Stimulated activated effector memory CD8-positive, alpha-beta T cell treated with anti-CD3 and anti-CD28 coated beads, Interleukin-12 subunit alpha, Interleukin-12 subunit beta, amount 100 ng/mL, for 72 hours (primary cell): ENCODE data around the gene CCDC102A.
A peak's percentile ranks its signal among the peaks of the same experiment; 100 is the strongest.

Source experiments
- ATAC-seq: fragments of 150-1000 bp; cut with Tn5 transposase; 2 replicates; pipeline ENCODE4 v1.10.0; 2021
- DNase-seq, 2 donors: peaks; one replicate each; pipeline ENCODE4 v3.0.0; 2021 to 2022; ENCODE audit warnings: low spot score in 2 of 2
- H3K27ac Mint-ChIP-seq: one replicate; pipeline ENCODE4 v1.8.0; 2022; ENCODE audit warnings: mild to moderate bottlenecking, mixed read lengths
- H3K36me3 Mint-ChIP-seq: one replicate; pipeline ENCODE4 v1.8.0; 2022; ENCODE audit warnings: mild to moderate bottlenecking, mixed read lengths
- H3K4me1 Mint-ChIP-seq: one replicate; pipeline ENCODE4 v1.8.0; 2022; ENCODE audit warnings: mixed read lengths
- H3K4me3 Mint-ChIP-seq: one replicate; pipeline ENCODE4 v1.8.0; 2022; ENCODE audit warnings: mild to moderate bottlenecking, mixed read lengths
- H3K9me3 Mint-ChIP-seq: one replicate; pipeline ENCODE4 v1.8.0; 2022; ENCODE audit warnings: mixed read lengths

Gene CCDC102A

DNA sequence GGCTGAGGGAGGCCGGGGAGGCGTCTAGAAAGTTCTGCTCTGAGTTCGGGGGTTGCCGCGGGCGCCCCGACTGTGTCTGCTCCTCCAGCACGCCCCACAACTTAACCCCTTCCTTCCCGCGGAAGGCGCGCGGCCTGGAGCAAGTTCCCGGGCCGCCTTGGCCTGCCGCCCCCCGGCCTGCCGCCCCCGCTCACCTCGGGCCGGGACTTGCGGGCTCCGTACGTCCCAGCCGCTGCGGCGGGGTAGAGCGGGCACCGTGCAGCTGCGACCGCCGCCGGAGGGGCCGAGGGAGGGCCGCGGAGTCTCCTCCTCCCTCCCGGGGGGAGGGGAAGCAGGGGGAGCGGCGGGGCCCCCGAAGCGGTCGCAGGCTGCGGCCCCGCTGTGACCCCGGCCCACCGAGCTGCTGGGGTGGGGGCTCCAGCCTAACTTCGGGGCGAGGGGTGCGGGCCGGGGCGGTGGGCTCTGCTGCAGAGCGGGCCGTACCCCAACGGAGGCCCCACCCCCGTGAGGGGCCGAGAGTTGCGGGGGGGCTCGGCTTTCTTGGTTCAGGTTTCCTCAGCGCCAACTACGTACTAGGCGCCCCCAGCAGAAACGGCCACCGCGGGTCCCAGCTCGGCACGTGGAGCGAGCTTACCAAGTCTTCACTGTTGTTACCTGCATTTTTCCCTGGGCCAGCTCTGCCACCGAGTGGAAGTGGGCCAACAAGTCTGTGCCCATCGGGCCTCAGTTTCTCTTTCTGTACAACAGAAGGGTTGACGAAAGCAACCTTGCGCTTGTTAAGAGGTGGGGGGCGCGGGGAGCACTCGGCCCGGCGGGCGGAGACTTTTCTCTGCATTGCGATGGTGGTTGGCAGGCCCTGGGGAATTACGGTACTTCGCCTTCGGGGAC, at the start of gene CCDC102A:
Gene CCDC102A, minus strand, starts transcription at position 266 of the 888 bp plus-strand sequence. CDS start 7,394 bp downstream, outside the sequence.
- peak; percentile 42 to 85 for DNase-seq
- H3K36me3 Mint-ChIP-seq, result peaks cover 50% of the 10 kb centered on the region
- H3K9me3 Mint-ChIP-seq, result no peaks in the 10 kb centered on the region
- peak; percentile 46 for ATAC-seq
- H3K4me1 Mint-ChIP-seq, result peaks cover 86% of the 10 kb centered on the region
- peak within 1 kb of the TSS; percentile 77 for H3K4me3 Mint-ChIP-seq
- H3K27ac Mint-ChIP-seq, result peak within 1 kb of the TSS; percentile 100

DNA sequence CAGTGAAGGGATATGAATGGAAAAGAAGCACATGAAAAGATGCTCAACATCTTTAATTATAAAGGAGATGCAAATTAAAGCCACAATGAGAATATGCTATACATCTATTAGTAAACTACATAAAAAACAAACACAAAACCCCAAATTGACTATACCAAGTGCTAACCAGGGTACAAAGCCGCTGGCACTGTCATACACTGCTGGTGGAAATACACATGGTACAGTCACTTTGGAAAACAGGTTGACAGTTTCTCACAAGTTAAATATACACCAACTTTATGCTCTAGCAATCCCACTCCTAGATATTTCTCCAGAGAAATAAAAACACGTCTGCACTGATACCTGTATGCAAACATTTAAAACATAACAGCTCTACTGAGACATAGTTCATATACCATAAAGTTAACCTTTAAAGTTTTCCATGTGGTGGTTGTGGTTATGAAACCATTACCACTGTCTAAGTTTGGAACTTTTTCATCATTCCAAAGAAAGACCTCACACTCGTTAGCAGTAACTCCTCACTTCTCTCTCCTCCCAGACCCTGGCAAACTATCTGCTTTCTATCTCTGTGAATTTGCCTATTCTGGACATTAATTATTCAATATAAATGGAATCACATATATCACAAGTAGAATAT, 48.8 kb upstream of the CCDC102A start:
- DNase-seq (no peak), ATAC-seq (peak; percentile 67)
- Mint-ChIP-seq H3K36me3 (peaks cover 66% of the 10 kb centered on the region), H3K27ac (peak overlapping the region; percentile 89), H3K4me1 (peaks cover 52% of the 10 kb centered on the region), H3K4me3 (peak overlapping the region; percentile 29), H3K9me3 (no peaks in the 10 kb centered on the region)

DNA sequence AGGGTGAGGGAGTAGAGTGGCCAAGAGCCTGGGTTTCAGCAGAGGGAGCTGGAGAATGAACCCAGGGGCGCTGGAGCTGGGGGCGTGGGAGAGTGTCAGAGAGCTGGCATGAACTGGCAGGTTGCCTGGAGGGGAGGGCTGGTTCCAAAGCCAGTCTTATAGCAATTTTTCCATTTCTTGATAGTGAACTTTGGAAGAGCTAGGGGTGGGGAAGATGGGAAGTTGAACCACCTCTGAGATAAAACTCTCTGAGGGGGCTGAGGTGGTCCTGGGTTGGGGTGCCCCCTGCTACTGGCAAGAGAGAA, 42.9 kb upstream of the CCDC102A start:
- peak overlapping the region; percentile 95 for H3K27ac Mint-ChIP-seq
- peak overlapping the region; percentile 64 for H3K4me3 Mint-ChIP-seq
- H3K4me1 Mint-ChIP-seq, result peaks cover 79% of the 10 kb centered on the region
- DNase-seq (no peak), ATAC-seq (no peak)
- peaks cover 100% of the 10 kb centered on the region for H3K36me3 Mint-ChIP-seq
- peaks cover 3% of the 10 kb centered on the region for H3K9me3 Mint-ChIP-seq

DNA sequence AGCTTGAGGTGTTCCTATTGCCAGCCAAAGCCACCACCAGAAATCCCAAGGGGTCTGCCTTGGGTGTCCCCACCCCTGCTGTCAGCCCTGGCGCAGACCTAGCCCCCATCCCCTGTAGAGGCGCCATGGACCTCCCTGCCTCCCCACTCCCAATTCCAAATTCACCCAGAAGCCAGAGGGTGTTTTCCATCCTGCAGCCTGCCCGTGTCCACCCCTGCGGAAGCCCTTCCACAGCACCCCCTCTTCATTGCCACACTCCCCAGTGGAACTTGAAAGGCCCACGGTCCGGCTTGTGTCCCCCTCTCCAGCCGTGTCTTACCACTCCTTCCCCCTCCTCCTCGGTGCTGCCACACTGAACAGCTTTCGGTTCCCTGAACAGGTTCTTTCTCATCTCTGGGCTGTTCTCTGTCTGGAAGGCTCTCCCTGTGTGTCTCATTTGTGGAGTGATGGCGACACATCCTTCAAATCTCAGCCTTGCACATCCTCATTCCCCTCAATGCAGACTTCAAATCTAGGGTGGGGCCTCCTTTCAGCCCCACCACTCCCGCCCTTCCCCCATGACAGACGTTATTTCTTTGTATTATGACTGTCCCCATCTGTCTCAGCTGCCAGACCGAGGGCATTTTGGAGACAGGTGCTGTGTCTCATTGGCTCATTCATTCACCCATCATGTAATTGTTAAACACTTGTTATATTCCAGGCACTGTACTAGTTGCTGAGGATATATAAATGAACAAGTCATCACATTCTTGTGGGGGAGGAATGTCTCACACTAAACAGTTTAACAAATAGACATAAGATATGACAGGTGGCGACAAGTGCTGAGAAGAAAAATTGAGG, 42.4 kb upstream of the CCDC102A start:
- Mint-ChIP-seq H3K4me1 (peaks cover 84% of the 10 kb centered on the region), H3K27ac (peak overlapping the region; percentile 95), H3K4me3 (peak overlapping the region; percentile 64), H3K9me3 (peaks cover 3% of the 10 kb centered on the region), H3K36me3 (peaks cover 100% of the 10 kb centered on the region)
- DNase-seq (peak in 1 of 2 donors; percentile 52), ATAC-seq (peak; percentile 2)

DNA sequence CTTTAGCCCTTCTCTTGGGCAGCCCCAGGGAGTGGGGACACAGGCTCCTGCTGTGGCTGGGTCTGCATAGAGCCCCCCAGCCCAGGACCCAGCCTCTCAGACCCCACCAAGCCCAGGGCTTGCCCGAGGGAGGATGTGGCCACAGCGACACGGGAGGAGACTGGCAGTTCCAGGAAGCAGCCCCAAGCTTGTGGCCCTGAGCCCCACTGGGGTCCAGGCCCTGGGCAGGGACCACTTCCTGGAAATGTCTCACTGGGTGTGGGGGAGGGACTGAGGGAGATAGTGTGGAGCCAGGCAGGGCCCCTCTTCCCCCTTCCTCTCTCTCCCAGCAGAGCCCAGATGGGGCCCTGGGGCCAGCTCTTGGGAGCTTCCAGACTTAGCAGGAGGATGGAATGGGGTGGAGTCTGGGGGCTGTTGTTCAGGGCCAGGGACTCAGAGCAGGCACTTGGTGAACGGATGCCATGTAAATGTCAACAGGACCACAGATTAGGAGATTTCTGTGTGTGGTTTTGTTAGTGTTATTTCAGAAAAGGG, 41.4 kb upstream of the CCDC102A start:
- DNase-seq (peak; percentile 53 to 85), ATAC-seq (peak; percentile 65)
- Mint-ChIP-seq H3K4me3 (peak overlapping the region; percentile 64), H3K27ac (peak overlapping the region; percentile 95), H3K9me3 (peaks cover 3% of the 10 kb centered on the region), H3K36me3 (peaks cover 100% of the 10 kb centered on the region), H3K4me1 (peaks cover 88% of the 10 kb centered on the region)

DNA sequence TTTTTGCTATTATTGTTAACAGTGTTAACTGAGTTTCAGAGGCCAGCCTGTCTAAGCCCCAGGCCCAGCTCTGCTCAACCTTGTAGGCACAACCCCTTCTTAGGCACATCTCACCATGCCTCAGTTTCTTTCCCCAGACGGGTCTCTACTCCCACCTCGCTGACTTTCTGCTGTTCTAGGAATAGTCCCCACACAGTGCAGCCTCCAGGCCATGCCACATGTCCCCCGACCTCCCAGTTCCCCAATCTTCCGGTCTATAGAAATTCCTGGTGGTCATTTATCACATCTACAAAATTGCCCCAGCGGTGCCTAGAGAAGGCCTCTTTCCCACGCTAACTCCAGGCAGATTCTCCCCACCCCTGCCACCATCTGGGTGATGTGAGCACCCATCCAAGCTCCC, 40.8 kb upstream of the CCDC102A start:
- H3K4me3 Mint-ChIP-seq, result peak overlapping the region; percentile 64
- peaks cover 3% of the 10 kb centered on the region for H3K9me3 Mint-ChIP-seq
- DNase-seq, result no peak
- H3K4me1 Mint-ChIP-seq, result peaks cover 90% of the 10 kb centered on the region
- peak overlapping the region; percentile 95 for H3K27ac Mint-ChIP-seq
- peaks cover 100% of the 10 kb centered on the region for H3K36me3 Mint-ChIP-seq
- no peak for ATAC-seq

DNA sequence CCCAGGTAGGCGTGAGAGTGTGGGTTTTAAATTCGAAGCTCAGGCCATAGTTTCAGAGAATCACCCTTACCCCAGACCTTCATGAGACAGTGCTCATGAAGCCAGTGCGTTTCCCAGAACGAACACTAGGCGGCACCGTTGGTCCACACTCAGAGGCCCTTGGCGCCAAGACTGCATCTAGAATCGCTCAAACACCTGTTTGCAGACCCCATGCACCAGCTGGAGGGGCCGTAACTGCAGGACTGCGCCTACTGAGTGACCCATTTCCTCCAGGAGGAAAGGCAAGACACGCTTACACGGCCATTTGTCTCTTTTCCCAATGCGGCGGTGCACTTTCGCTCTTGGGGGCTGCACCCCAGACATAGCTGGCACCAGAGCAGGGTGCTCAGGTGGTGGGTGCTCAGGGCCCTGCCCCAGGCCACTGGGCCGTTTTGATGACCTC, 40.1 kb upstream of the CCDC102A start:
- H3K9me3 Mint-ChIP-seq, result peaks cover 3% of the 10 kb centered on the region
- peak overlapping the region; percentile 95 for H3K27ac Mint-ChIP-seq
- H3K4me3 Mint-ChIP-seq, result peak overlapping the region; percentile 64
- H3K36me3 Mint-ChIP-seq, result peaks cover 100% of the 10 kb centered on the region
- ATAC-seq (peak; percentile 73), DNase-seq (peak; percentile 84 to 94)
- peaks cover 86% of the 10 kb centered on the region for H3K4me1 Mint-ChIP-seq

DNA sequence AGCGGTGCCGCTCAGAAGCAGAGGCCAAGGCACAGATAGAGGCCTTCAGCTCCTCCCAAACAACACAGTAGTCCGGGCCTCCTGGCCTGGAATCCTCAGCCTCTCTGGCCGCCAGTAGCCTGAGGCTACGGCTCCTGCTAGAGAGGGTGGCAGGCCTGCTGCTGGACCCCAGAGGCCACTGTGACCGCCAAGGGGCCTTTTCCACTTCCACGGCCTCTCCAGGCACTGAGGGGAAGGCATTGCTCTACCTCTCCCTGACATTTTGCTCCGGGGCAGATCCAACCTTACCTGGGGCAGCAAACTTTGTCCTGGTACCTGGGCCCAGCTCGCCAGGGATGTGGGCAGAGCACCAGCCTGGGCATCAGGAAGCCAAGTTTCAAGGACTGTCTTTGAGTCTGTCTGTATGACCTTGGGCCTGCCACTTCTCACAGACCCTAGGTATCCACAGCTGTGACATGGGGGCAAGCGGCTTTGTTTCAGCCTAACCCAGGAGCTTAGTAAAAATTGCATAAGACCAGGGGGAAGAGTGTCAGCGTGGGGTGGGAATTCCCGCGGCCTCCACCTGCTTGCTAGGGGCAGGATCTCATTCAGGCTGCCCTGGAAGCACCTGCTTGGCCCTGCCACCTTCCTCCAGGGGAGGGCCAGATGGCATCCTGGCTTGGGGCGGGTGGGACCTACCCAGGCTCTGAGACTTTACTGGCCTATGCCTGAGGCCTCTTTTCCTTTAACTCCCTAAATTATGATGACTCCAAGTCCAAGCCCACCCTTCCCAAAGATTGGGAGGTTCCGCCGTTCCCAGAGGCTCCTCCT, 39.3 kb upstream of the CCDC102A start:
- H3K9me3 Mint-ChIP-seq, result peaks cover 3% of the 10 kb centered on the region
- H3K4me3 Mint-ChIP-seq, result no peak overlapping the region
- peaks cover 100% of the 10 kb centered on the region for H3K36me3 Mint-ChIP-seq
- H3K27ac Mint-ChIP-seq, result peak overlapping the region; percentile 95
- ATAC-seq (no peak), DNase-seq (no peak)
- H3K4me1 Mint-ChIP-seq, result peaks cover 81% of the 10 kb centered on the region

DNA sequence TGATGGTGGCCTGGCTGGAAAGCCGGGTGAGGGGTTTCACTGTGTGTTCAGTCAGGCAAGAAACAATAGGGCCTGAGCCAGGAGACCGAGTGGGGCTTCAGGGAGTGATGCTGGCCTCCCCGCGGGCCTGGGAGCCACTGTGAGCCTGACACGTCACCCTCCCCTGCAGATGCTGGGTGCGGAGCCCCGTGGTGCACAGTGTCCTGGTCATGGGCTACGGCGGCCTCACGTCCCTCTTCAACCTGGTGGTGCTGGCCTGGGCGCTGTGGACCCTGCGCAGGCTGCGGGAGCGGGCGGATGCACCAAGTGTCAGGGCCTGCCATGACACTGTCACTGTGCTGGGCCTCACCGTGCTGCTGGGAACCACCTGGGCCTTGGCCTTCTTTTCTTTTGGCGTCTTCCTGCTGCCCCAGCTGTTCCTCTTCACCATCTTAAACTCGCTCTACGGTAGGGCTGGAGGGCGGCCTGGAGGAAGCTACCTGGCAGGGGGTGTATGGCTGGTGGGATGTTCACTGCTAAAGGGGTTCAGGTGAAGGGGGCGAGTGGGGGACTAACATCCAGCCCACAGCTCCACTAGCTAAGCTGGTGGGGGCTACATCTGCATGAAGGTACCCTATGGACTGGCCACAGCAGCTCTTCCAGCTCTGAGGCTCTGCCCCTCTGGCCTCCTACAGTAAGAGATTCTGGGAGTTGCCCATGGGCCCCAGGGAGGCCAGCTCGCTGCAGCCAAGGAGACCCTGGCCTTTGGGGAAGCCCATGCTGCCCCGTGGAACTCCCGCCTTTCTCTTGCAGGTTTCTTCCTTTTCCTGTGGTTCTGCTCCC, 38.5 kb upstream of the CCDC102A start:
- Mint-ChIP-seq H3K4me1 (peaks cover 81% of the 10 kb centered on the region), H3K36me3 (peaks cover 100% of the 10 kb centered on the region), H3K27ac (peak overlapping the region; percentile 95), H3K9me3 (peaks cover 3% of the 10 kb centered on the region), H3K4me3 (no peak overlapping the region)
- peak in 1 of 2 donors; percentile 48 for DNase-seq
- no peak for ATAC-seq

DNA sequence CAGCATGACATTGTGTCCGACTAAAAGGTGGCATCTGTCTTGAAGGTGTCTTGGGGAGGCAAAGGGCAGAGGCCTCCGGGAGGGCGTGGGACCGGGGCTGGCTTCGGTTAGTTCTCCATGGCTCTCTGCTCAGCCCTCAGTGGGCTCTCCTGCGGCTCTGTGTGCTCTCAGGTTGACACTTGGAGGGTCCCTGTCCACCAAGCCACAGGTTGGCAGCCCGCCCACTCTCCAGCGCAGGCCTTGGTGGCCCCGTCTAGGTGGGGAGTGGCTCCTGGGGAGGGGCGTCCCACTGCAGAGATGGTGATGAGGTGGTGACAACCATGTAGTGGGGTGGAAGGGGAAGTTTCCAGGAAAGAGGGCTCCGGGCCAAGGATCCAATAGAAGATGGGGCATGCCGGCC, 37.7 kb upstream of the CCDC102A start:
- Mint-ChIP-seq H3K27ac (peak overlapping the region; percentile 95), H3K4me1 (peaks cover 81% of the 10 kb centered on the region), H3K4me3 (no peak overlapping the region), H3K9me3 (peaks cover 4% of the 10 kb centered on the region), H3K36me3 (peaks cover 100% of the 10 kb centered on the region)
- peak in 1 of 2 donors; percentile 48 for DNase-seq
- no peak for ATAC-seq

DNA sequence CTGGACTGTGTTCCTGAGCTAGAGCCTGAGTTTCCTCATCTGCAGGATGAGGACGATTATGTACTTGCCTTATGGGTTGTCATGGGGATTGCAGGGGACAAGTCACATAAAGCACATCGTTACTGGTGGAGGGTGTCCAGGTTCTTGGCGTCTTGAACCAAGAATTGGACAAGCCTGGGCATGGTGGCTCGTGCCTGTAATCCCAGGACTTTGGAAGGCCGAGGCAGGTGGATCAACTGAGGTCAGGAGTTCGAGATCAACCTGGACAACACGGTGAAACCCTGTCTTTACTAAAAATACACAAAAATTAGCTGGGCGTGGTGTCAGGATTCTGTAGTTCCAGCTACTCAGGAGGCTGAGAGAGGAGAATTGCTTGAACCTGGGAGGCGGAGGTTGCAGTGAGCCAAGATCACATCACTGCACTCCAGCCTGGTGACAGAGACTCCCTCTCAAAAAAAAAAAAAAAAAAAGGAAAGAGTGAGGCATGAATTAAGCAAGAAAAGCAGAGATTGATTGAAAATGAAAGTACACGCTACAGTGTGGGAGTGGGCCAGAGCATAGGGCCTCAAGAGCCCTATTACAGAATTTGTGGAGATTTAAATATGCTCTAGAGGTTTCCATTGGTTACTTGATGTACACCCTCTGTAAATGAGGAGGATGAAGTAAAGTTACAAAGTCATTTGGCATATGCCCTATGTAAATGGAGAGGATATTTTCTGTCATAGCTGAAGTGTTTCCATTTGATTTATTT, 36.8 kb upstream of the CCDC102A start:
- peak; percentile 42 for ATAC-seq
- Mint-ChIP-seq H3K27ac (peak overlapping the region; percentile 95), H3K4me1 (peaks cover 80% of the 10 kb centered on the region), H3K36me3 (peaks cover 100% of the 10 kb centered on the region), H3K9me3 (peaks cover 4% of the 10 kb centered on the region), H3K4me3 (no peak overlapping the region)
- DNase-seq, result peak in 1 of 2 donors; percentile 41

DNA sequence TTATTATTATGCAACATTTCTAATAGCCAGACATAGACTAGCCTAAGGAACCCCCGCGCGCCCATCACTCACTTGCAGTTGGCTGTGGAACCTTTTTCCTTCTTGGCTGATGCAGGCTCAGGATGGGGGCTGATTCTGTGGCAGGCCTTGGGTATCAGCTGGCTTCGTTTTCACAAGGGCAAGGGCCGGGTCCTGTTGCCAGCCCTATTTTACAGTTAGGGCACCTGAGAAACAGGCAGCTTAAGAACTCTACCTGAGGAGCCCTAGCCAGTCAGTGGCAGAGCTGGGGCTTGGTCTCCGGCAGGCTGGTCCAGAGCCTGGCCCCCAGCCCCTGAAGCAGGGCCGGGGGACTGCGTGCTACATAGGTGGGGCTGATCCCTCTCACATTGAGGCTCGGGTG, 34.7 kb upstream of the CCDC102A start:
- Mint-ChIP-seq H3K4me3 (no peak overlapping the region), H3K27ac (peak overlapping the region; percentile 95), H3K9me3 (peaks cover 4% of the 10 kb centered on the region), H3K4me1 (peaks cover 80% of the 10 kb centered on the region), H3K36me3 (peaks cover 100% of the 10 kb centered on the region)
- no peak for ATAC-seq
- no peak for DNase-seq
